ENCODE results near the gene R3HDM2. TPM values are rescaled to one million over a fixed set of nuclear protein-coding genes. Genes with fewer than 3 reads are reported as not detected.

R3HDM2 gene
- total and polyA plus RNA-seq, 2 donors from 2014 or later = 16.5 to 67.3 TPM

DNA sequence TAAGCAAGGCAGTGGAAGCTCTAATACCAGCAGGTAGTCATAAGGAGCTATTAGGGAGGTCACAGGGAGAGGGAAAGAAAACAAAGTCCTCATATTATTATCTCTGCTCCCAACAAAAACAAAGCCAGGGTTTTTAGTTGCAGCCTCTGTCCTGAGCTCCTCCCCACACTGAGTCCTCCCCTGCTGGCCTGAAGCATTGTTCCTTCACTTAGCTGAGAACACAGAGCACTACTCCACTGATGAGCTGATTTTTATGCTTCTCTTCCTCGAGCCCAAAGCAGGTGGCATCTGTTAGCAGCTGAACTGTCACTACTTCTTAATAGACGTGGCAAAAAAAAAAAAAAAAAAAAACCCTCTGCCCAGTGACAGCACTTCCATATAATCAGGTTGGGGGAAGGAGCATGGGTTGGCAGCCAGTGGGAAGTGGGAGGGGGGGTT, 169.4 kb downstream of the R3HDM2 start:
- Histone ChIP-seq H3K27me3 (ENCODE audit: control insufficient read depth, insufficient read depth, low read length) (no peaks in the 10 kb centered on the region), H3K27ac (ENCODE audit: low read depth in 2 of 2, low read length in 2 of 2) (no peak overlapping the region), H3K4me1 (ENCODE audit: control insufficient read depth in 2 of 3, insufficient read depth in 2 of 3, low read depth in 1 of 3, low read length in 3 of 3) (no peaks in the 10 kb centered on the region), H3K36me3 (ENCODE audit: control insufficient read depth in 2 of 3, insufficient read depth in 3 of 3, low read length in 3 of 3) (peaks cover 6 to 49% (median 23%) of the 10 kb centered on the region in 3 donors), H3K9ac (ENCODE audit: low read length in 3 of 3) (no peak overlapping the region), H3K9me3 (ENCODE audit: control insufficient read depth in 2 of 3, insufficient read depth in 1 of 3, low read length in 3 of 3) (no peaks in the 10 kb centered on the region), H3K4me3 (ENCODE audit: low read length in 3 of 3) (no peak overlapping the region)
- FAIRE-seq = no peak
- DNase-seq = peak in 2 of 5 donors; percentile 43 to 52
- intact Hi-C loops (cut with DNase I) = loop anchor here (10.0 kb wide), 1 partner anchor 193 kb away; the partner anchor contains the start of genes GLI1 and INHBE
- TF ChIP-seq CTCF (IDR thresholded peaks at IDR 0.05; ENCODE audit: borderline replicate concordance, extremely low read depth, insufficient read depth) = no peak

- no peak for FAIRE-seq
- H3K36me3 ChIP-seq (ENCODE audit: control insufficient read depth in 2 of 3, insufficient read depth in 3 of 3, low read length in 3 of 3) = peaks cover 6 to 58% (median 32%) of the 10 kb centered on the region in 3 donors
Observed at GRCh38 chr12:57260366-57260765, 170.5 kb downstream of the R3HDM2 start.

DNA sequence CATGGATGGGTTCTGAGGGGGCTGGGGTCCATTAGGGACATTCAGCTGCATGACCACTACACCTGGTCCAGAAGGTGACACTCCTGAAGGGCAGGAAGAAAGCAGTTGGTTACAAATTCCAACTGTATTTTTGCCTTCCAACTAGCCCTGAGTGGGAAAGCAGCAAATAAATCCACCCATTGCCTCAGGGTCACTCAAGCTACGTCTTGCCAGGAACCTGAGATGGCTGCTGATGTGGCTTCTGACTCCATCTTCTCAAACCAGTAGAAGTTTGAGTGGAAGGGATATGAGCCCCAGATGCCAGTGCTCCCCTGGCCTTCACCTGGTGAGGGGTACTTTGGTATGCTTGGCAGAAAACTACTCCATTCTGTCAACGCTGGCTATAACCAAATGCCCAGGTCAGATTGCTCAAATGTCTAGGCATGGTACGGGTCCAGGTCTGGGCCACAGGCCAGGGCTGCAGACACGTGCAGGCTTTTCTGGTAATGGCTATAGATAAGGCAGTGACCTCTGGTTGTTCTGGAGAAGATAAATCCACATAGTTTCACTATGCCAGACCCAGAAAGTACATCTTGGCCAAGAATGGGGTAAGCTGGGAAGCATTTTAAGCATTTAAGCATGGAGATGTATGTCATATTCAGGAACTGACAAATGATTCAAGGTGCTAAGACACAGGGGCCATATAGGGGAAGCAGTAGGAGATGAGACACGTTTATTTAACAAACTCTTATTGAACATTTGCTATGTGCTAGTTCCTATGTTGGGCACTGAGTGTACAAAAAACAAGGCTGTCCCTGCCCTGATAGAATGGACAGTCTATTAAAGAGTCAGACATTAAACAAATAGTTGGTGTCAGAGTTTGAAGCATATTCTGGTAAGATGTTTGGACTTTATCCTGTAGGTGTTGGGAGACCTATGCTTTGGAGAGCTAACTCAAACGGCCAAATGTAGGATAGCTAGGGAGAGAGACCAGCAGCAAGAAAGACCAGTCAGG, 171.6 kb downstream of the R3HDM2 start:
- intact Hi-C loops (cut with DNase I) = no loop called here
- Histone ChIP-seq H3K36me3 (ENCODE audit: control insufficient read depth in 2 of 3, insufficient read depth in 3 of 3, low read length in 3 of 3) (peaks cover 6 to 61% (median 32%) of the 10 kb centered on the region in 3 donors), H3K4me3 (ENCODE audit: low read length in 3 of 3) (no peak overlapping the region), H3K27ac (ENCODE audit: low read depth in 2 of 2, low read length in 2 of 2) (no peak overlapping the region), H3K9ac (ENCODE audit: low read length in 3 of 3) (no peak overlapping the region), H3K4me1 (ENCODE audit: control insufficient read depth in 2 of 3, insufficient read depth in 2 of 3, low read depth in 1 of 3, low read length in 3 of 3) (no peaks in the 10 kb centered on the region), H3K9me3 (ENCODE audit: control insufficient read depth in 2 of 3, insufficient read depth in 1 of 3, low read length in 3 of 3) (no peaks in the 10 kb centered on the region), H3K27me3 (ENCODE audit: control insufficient read depth, insufficient read depth, low read length) (no peaks in the 10 kb centered on the region)
- FAIRE-seq (no peak), DNase-seq (no peak)
- no peak for TF ChIP-seq CTCF (IDR thresholded peaks at IDR 0.05; ENCODE audit: borderline replicate concordance, extremely low read depth, insufficient read depth)

More at GRCh38 chr12:57260366-57260765, 170.5 kb downstream of the R3HDM2 start:
- intact Hi-C loops (cut with DNase I) = loop anchor here (10.0 kb wide), 1 partner anchor 194 kb away; the partner anchor contains the start of genes GLI1 and INHBE
- Histone ChIP-seq H3K27me3 (ENCODE audit: control insufficient read depth, insufficient read depth, low read length) (no peaks in the 10 kb centered on the region), H3K4me1 (ENCODE audit: control insufficient read depth in 2 of 3, insufficient read depth in 2 of 3, low read depth in 1 of 3, low read length in 3 of 3) (no peaks in the 10 kb centered on the region), H3K9me3 (ENCODE audit: control insufficient read depth in 2 of 3, insufficient read depth in 1 of 3, low read length in 3 of 3) (no peaks in the 10 kb centered on the region), H3K27ac (ENCODE audit: low read depth in 2 of 2, low read length in 2 of 2) (no peak overlapping the region), H3K9ac (ENCODE audit: low read length in 3 of 3) (no peak overlapping the region), H3K4me3 (ENCODE audit: low read length in 3 of 3) (no peak overlapping the region)
- no peak for TF ChIP-seq CTCF (IDR thresholded peaks at IDR 0.05; ENCODE audit: borderline replicate concordance, extremely low read depth, insufficient read depth)
- no peak for DNase-seq
